Caco-2 (cell line): ENCODE data around the gene DNMT3A. TPM values are rescaled to one million over a fixed set of nuclear protein-coding genes. Genes with fewer than 3 reads are reported as not detected.

Experiments used
- BruUV-seq: library from RNA; stranded (reverse); fragments of 400-500 nt; replicated peaks from 2 replicates; lab custom pipeline; 2021; lab: Mats Ljungman, UMichigan
- CTCF ChIA-PET: fragments of 300-600 bp; sonication (Branson Sonifier 250); formaldehyde crosslinking; loops from one replicate; lab custom pipeline; 2022; ENCODE audit warnings: antibody characterized with exemption; lab: Charles Lee
- POLR2A ChIA-PET: fragments of 300-600 bp; sonication (Branson Sonifier 250); formaldehyde crosslinking; loops from one replicate; lab custom pipeline; 2022; ENCODE audit warnings: antibody characterized with exemption; lab: Charles Lee
- DNase-seq, 2 experiments: peaks; one replicate each; pipeline versions ENCODE4 v3.0.0 to v3.0.0-alpha.2; 2020 to 2022
- H3K27me3 ChIP-seq: replicated peaks from 2 replicates; pipeline ENCODE4 v1.6.0; 2011; ENCODE audit warnings: low read length; ENCODE audit not compliant: control insufficient read depth, insufficient read depth
- H3K36me3 ChIP-seq: 2 replicates; pipeline ENCODE4 v1.5.1; 2011; ENCODE audit warnings: low read length; ENCODE audit not compliant: control insufficient read depth, insufficient read depth
- H3K4me1 ChIP-seq: fragments of 250-450 bp; sonication (Bioruptor Pico); 2 replicates; pipeline ENCODE4 v1.5.1; 2020; ENCODE audit warnings: mild to moderate bottlenecking
- H3K4me3 ChIP-seq: 2 replicates; pipeline ENCODE4 v1.5.1; 2011; ENCODE audit warnings: low read depth, mild to moderate bottlenecking, control low read depth, low read length
- H3K9me3 ChIP-seq: fragments of 250-450 bp; sonication (Bioruptor Pico); 2 replicates; pipeline ENCODE4 v1.5.1; 2020; ENCODE audit warnings: mild to moderate bottlenecking, moderate library complexity
- H3K27ac Mint-ChIP-seq: one replicate; pipeline ENCODE4 v1.8.0; 2022; ENCODE audit warnings: mixed read lengths; ENCODE audit not compliant: unreplicated experiment
- H3K27me3 Mint-ChIP-seq: one replicate; pipeline ENCODE4 v1.8.0; 2022; ENCODE audit warnings: mixed read lengths; ENCODE audit not compliant: insufficient read depth, unreplicated experiment
- H3K36me3 Mint-ChIP-seq: one replicate; pipeline ENCODE4 v1.8.0; 2022; ENCODE audit warnings: mild to moderate bottlenecking, mixed read lengths; ENCODE audit not compliant: insufficient read depth, unreplicated experiment
- H3K4me1 Mint-ChIP-seq: one replicate; pipeline ENCODE4 v1.8.0; 2022; ENCODE audit warnings: low read depth, mixed read lengths; ENCODE audit not compliant: unreplicated experiment
- H3K4me3 Mint-ChIP-seq: one replicate; pipeline ENCODE4 v1.8.0; 2022; ENCODE audit warnings: mild to moderate bottlenecking, moderate library complexity, mixed read lengths; ENCODE audit not compliant: unreplicated experiment
- H3K9me3 Mint-ChIP-seq: one replicate; pipeline ENCODE4 v1.8.0; 2022; ENCODE audit warnings: mixed read lengths; ENCODE audit not compliant: unreplicated experiment
- intact Hi-C: fragments of 100-400 bp; cut with micrococcal nuclease; formaldehyde crosslinking; loops from one replicate; pipeline ENCODE4 v1.10.0; 2022; ENCODE audit not compliant: unreplicated experiment
- total RNA-seq: library from RNA; stranded (reverse); gene quantifications from 2 replicates; pipeline ENCODE4 v1.2.3, GENCODE V29; 2022
- TF ChIP-seq, protein P1 (sequence below), 2 experiments: fragments of 200-600 bp in 1 of 2; IDR thresholded peaks; 1 replicate in 1 of 2; 2 replicates in 1 of 2; pipeline versions ENCODE4 v1.5.1 to v1.8.0; 2011 to 2022; ENCODE audit warnings: antibody characterized with exemption in 1 of 2, control low read depth in 1 of 2, inconsistent platforms in 1 of 2, low read depth in 1 of 2, low read length in 1 of 2, mild to moderate bottlenecking in 1 of 2, moderate library complexity in 1 of 2; ENCODE audit not compliant: insufficient read depth in 1 of 2, severe bottlenecking in 1 of 2, unreplicated experiment in 1 of 2

Gene DNMT3A
- total RNA-seq, 1 experiment from 2014 or later, result 72.2 TPM

DNA sequence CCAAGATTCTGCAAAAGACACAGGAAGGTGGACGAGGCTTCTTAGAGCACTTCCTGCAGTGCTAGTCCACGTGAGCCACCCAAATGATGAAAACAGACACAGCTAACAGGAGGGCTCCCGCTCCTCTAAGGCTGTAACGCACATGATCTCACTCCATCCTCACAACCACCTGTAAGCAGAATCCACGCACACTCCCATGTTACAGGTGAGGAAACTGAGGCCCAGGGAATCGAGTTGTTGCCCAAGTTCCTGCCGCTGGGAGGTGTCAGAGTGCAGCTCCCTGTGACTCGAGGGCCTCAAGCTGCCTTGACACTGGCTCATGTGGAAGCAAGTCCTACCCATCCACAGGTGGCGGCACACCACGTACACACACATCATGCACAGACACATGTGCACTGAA, 4.4 kb downstream of the DNMT3A start:
- Histone ChIP-seq H3K36me3 (no peaks in the 10 kb centered on the region), H3K9me3 (no peaks in the 10 kb centered on the region), H3K27me3 (no peaks in the 10 kb centered on the region), H3K4me3 (no peak overlapping the region), H3K4me1 (no peaks in the 10 kb centered on the region)
- ChIA-PET POLR2A (interaction anchor here (0.5 kb wide), 1 partner anchor 420 kb away, joined by 6 read pairs; no protein-coding TSS in a partner anchor), CTCF (no interaction called here)
- TF ChIP-seq, protein P1, sequence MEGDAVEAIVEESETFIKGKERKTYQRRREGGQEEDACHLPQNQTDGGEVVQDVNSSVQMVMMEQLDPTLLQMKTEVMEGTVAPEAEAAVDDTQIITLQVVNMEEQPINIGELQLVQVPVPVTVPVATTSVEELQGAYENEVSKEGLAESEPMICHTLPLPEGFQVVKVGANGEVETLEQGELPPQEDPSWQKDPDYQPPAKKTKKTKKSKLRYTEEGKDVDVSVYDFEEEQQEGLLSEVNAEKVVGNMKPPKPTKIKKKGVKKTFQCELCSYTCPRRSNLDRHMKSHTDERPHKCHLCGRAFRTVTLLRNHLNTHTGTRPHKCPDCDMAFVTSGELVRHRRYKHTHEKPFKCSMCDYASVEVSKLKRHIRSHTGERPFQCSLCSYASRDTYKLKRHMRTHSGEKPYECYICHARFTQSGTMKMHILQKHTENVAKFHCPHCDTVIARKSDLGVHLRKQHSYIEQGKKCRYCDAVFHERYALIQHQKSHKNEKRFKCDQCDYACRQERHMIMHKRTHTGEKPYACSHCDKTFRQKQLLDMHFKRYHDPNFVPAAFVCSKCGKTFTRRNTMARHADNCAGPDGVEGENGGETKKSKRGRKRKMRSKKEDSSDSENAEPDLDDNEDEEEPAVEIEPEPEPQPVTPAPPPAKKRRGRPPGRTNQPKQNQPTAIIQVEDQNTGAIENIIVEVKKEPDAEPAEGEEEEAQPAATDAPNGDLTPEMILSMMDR (IDR thresholded peaks at IDR 0.05; ENCODE audit: insufficient read depth in 1 of 2, low read depth in 1 of 2, low read length in 1 of 2, severe bottlenecking in 1 of 2, unreplicated experiment in 1 of 2), result no peak
- Mint-ChIP-seq H3K27ac (no peak overlapping the region), H3K27me3 (no peaks in the 10 kb centered on the region), H3K9me3 (no peaks in the 10 kb centered on the region), H3K4me1 (no peaks in the 10 kb centered on the region), H3K36me3 (peaks cover 2% of the 10 kb centered on the region), H3K4me3 (no peak overlapping the region)
- no TSS peak for BruUV-seq
- intact Hi-C loops, result no loop called here
- DNase-seq, result no peak

GRCh38 chr2:25336383-25336841, 5.3 kb downstream of the DNMT3A start:
- ChIA-PET CTCF (no interaction called here), POLR2A (no interaction called here)
- no peak overlapping the region for H3K27ac Mint-ChIP-seq
- Histone ChIP-seq H3K4me3 (no peak overlapping the region), H3K9me3 (no peaks in the 10 kb centered on the region), H3K27me3 (no peaks in the 10 kb centered on the region), H3K4me1 (no peaks in the 10 kb centered on the region), H3K36me3 (no peaks in the 10 kb centered on the region)
- intact Hi-C loops, result no loop called here
- no peaks in the 10 kb centered on the region for H3K27me3 Mint-ChIP-seq
- no peaks in the 10 kb centered on the region for H3K9me3 Mint-ChIP-seq
- no peaks in the 10 kb centered on the region for H3K36me3 Mint-ChIP-seq
- no peak overlapping the region for H3K4me3 Mint-ChIP-seq
- BruUV-seq, result no TSS peak
- no peaks in the 10 kb centered on the region for H3K4me1 Mint-ChIP-seq
- DNase-seq, result no peak
- TF ChIP-seq, protein P1 (IDR thresholded peaks at IDR 0.05; ENCODE audit: insufficient read depth in 1 of 2, low read depth in 1 of 2, low read length in 1 of 2, severe bottlenecking in 1 of 2, unreplicated experiment in 1 of 2), result no peak

GRCh38 chr2:25335971-25336370, 5.8 kb downstream of the DNMT3A start:
- H3K36me3 Mint-ChIP-seq, result no peaks in the 10 kb centered on the region
- H3K27me3 Mint-ChIP-seq, result no peaks in the 10 kb centered on the region
- no TSS peak for BruUV-seq
- no peak overlapping the region for H3K4me3 Mint-ChIP-seq
- no peaks in the 10 kb centered on the region for H3K4me1 Mint-ChIP-seq
- H3K4me1 ChIP-seq, result no peaks in the 10 kb centered on the region
- no peaks in the 10 kb centered on the region for H3K36me3 ChIP-seq
- CTCF ChIA-PET, result no interaction called here
- TF ChIP-seq, protein P1 (IDR thresholded peaks at IDR 0.05; ENCODE audit: insufficient read depth in 1 of 2, low read depth in 1 of 2, low read length in 1 of 2, severe bottlenecking in 1 of 2, unreplicated experiment in 1 of 2), result no peak
- intact Hi-C loops, result no loop called here
- POLR2A ChIA-PET, result no interaction called here
- H3K4me3 ChIP-seq, result no peak overlapping the region
- no peaks in the 10 kb centered on the region for H3K9me3 Mint-ChIP-seq
- DNase-seq, result no peak
- no peaks in the 10 kb centered on the region for H3K27me3 ChIP-seq
- H3K9me3 ChIP-seq, result no peaks in the 10 kb centered on the region
- no peak overlapping the region for H3K27ac Mint-ChIP-seq
